Activated naive CD8-positive, alpha-beta T cell treated with anti-CD3 and anti-CD28 coated beads, Interleukin-2, amount 50 U/mL, for 16 hours (primary cell): ENCODE results near the gene BFSP1.

Source experiments
- DNase-seq: peaks from one replicate; pipeline ENCODE4 v3.0.0-alpha.2; 2020; ENCODE audit warnings: low read depth, low spot score

BFSP1 gene

GRCh38 chr20:17497821-17498580 lies 33.2 kb downstream of the BFSP1 start:
- no peak for DNase-seq

GRCh38 chr20:17495826-17496225 lies 35.4 kb downstream of the BFSP1 start:
- no peak for DNase-seq

DNA sequence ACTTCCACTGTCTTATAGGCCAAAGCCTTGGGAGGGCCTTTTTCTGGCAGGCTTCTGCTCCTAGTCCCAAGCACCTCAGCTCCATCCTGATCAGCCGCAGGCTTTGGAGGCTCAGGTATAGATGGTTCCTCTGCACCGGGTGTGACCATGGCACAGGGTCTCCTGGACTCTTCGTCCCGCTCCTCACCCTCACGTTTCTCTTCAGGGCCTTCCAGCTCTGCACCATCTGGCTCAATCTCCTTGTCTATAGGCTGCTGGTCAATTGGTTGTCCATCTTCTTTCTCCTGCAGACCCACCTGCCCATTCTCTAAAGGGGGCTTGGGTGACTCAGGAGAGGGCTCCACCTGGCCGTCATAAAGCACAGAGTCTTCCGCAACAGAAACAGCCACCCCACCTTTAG lies 37.0 kb downstream of the BFSP1 start:
- no peak for DNase-seq

- DNase-seq: no peak
These were observed 38.0 kb downstream of the BFSP1 start for GRCh38 chr20:17493173-17493572.

DNA sequence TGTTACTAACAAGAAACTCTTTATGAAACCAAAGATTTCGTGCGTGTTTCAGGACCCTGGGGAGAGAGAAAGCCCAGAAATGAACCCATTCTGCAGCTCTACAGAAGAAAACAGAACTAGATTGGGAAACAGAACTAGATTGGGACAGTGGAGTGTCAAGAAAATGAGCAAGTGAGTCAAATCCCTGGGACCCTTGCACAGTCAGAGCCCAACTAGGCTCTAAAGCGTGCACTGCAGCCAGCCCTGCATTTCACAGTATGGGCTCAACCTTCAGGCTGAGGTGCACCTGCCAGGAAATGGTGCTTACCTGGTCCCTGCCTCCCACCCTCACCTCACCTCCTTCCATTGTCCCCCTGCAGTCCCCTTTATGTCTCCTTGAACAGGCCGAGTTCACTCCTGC lies 39.7 kb downstream of the BFSP1 start:
- DNase-seq: no peak

DNA sequence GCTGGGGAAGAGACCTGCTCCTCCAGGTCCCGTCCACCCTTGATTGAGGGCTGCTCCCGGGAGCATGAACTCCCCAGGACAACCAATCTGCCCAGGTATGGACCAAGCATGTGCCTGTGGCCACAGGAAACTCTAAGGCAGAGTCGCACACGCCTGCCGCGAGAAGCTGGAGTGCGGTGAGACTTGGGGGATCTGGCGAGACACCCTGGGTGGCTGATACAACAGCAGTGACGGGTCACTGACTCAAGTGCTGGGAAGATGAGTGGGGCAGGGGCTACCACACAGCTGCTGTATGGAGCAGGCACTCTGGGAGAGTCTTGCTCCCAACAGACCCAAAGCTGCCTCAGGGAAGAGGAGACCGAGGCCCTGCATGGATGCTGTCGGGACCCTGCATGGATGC lies 40.1 kb downstream of the BFSP1 start:
- DNase-seq: no peak

GRCh38 chr20:17490501-17490900 lies 40.7 kb downstream of the BFSP1 start:
- no peak for DNase-seq

GRCh38 chr20:17488916-17489600 lies 42.1 kb downstream of the BFSP1 start:
- no peak for DNase-seq

GRCh38 chr20:17485017-17485416 lies 46.2 kb downstream of the BFSP1 start:
- no peak for DNase-seq

GRCh38 chr20:17482536-17482935 lies 48.6 kb downstream of the BFSP1 start:
- DNase-seq: no peak

DNA sequence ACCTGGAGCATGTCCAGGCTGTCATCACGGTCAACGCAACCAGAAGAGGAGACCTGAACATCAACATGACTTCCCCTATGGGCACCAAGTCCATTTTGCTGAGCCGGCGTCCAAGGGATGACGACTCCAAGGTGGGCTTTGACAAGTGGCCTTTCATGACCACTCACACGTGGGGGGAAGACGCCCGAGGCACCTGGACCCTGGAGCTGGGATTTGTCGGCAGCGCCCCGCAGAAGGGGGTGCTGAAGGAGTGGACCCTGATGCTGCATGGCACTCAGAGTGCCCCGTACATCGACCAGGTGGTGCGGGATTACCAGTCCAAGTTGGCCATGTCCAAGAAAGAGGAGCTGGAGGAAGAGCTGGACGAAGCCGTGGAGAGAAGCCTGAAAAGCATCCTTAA lies 49.5 kb downstream of the BFSP1 start:
- no peak for DNase-seq

DNA sequence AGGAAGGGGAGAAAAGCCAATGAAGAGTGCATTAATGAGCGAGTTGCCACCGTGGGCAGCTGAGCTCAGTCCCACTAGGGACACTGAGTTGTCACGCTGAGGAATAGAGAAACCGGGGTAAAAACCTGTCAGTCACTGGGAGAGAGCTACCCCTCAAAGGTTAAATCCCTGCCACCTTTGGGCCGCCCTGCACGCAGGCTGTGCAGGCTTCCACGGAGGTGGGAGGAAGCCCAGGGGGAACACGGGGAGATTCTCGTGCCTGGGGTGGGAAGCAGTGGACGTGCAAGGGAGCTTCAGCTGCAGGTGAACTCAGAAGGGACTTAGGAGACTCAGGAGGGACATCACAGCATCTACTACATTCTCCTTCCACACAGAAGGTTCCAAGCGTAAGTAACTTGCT lies 50.5 kb downstream of the BFSP1 start:
- no peak for DNase-seq

- no peak for DNase-seq
These were observed 52.0 kb downstream of the BFSP1 start for GRCh38 chr20:17479063-17479657.

- no peak for DNase-seq
These were observed 57.5 kb downstream of the BFSP1 start for GRCh38 chr20:17473659-17474058.

DNA sequence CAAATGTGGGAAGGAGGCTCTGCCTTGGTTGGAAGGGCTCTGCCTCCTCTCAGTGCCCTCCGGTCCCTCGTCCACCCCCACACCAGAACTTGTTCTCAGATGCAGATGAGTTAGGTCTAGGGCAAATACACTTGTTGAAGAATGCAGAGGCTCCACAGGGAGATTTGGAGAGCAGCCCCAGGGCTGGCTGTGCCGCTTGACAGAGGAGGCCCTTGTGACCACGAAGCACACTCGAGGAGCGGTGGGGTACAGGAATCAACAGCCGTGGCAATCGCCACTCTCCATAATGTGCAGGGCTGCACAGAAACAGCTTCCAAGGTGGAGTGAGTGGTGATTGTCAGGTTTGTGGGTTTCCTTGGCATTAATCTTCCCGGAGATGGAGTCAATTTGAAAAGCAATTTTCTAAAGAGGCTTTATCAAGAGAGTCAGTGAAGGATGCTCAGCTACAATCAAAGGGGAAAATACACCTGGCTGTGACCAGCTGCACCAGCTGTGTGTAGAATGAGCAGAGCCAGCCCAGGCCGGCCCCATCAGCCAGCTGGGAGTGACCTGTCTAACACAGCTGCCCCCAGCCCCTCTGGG lies 59.5 kb downstream of the BFSP1 start:
- no peak for DNase-seq

DNA sequence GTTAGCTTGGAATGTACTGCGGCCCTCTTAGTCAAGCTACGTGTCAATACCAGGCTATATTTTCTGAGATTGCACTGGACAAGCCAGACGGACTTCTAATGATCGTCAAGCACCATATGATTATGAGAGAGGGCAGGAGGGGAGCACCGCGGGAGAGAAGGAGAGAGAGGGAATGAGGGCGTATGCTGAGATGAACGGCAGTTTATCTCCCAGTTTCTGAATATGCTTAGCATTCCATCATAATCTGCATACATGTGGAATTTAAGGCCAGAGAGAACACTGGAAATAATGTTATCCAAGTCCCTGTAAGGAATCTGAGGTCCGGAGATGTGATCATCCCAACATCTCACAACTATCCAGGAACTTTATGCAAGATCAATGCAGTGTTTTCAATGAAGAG lies 60.2 kb downstream of the BFSP1 start:
- DNase-seq: no peak

DNA sequence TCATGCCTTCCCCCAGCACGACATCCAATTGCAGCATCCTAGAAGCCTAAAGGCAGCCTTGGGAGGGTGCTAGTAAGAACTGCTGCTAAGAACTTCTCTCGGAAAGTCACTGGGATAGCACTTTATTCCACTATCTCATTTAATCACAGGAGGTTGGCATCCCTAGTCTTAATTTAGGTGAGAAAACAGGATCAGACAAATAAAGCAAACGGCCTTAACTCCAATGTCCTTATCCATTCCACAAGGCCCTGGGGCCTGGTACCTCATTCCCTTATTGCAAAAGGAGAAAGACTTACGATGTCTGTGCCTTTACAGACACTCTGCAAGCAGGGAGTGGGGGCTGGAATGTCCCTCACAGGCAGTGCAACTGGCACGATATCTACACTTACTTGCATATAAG lies 60.7 kb downstream of the BFSP1 start:
- no peak for DNase-seq

DNA sequence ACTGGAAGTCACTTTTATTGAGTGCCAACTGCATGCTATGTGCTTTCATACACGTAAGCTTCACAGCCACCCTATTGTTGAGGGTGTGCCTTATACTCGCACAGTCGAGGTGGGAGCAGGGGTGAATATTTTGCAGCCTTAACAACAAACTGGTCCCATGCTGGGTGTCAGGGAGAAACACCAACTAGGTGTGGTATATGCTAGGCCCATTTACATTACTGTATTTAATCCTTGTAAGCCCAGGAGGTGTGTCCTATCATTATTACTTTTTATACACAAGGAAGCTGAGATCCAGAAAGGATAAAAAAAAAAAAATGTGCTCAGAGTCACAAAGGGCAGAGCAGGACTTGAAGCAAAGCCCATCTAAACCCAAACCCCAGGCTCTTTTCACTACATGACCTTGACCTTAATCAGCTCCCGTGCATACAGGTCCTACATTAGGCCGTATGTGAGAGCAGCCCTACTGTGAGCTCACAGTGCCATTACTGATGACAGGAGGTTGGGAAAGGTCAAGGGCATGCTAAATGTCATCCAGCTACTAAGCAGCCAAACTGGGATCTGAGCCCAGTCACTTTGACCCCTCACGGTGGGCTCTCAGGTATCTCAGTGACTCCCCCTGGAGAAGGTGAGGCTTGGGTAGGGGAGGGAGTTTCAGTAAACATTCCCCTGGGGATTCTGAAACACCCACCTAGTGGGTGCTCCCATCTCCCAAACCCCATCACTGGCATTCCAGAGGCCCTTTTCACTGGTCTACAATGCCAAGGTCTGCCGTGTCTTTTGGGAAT lies 61.7 kb downstream of the BFSP1 start:
- DNase-seq: no peak

- no peak for DNase-seq
These were observed 62.9 kb downstream of the BFSP1 start for GRCh38 chr20:17468073-17468840.

- no peak for DNase-seq
These were observed 64.0 kb downstream of the BFSP1 start for GRCh38 chr20:17467120-17467655.

DNA sequence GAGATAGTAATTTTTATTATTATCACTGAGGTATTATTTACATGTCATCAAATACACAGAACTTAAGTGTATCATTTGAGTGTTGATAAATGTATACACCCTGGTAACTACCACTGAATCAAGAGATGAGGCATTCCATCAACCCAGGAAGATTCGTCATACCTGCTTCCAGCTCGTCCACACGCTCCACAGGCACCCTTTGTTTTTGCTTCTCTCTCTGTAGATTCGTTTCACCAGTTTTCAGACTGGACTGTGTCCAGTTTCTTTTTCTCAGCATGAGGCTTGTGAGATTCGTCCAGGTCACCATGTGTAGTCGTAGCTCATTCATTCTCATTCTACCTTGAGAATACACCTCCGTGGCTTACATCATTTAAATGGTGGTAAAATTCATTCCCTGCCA lies 64.5 kb downstream of the BFSP1 start:
- DNase-seq: no peak
